Endothelial cell of umbilical vein (primary cell): Measurements from ENCODE around the gene IGFBP7.

ENCODE experiments used
- CTCF ChIP-seq, 2 donors: IDR thresholded peaks; 1 replicate in 1 of 2; 2 replicates in 1 of 2; pipeline ENCODE4 v1.5.1; 2011; ENCODE audit warnings: low read length in 2 of 2, mild to moderate bottlenecking in 2 of 2, moderate library complexity in 2 of 2, control low read depth in 1 of 2, inconsistent platforms in 1 of 2, low read depth in 1 of 2; ENCODE audit not compliant: insufficient read depth in 1 of 2; ENCODE audit errors: extremely low read depth in 1 of 2
- EZH2 ChIP-seq: IDR thresholded peaks from 2 replicates; pipeline ENCODE4 v1.6.1; 2012; ENCODE audit warnings: borderline replicate concordance, low read depth, mild to moderate bottlenecking, moderate library complexity, low read length, inconsistent platforms; ENCODE audit not compliant: severe bottlenecking
- FOS ChIP-seq: IDR thresholded peaks from 2 replicates; pipeline ENCODE4 v1.6.1; 2011; ENCODE audit warnings: mild to moderate bottlenecking, low read length, moderate library complexity, borderline replicate concordance; ENCODE audit not compliant: insufficient read depth
- GATA2 ChIP-seq: IDR thresholded peaks from 2 replicates; pipeline ENCODE4 v1.7.0; 2011; ENCODE audit warnings: low read depth, mild to moderate bottlenecking, moderate library complexity, mixed read lengths, low read length; ENCODE audit not compliant: insufficient read length, insufficient read depth
- JUN ChIP-seq: IDR thresholded peaks from 2 replicates; pipeline ENCODE4 v1.6.1; 2011; ENCODE audit warnings: borderline replicate concordance, low read depth; ENCODE audit not compliant: insufficient read length, insufficient read depth
- MYC ChIP-seq: IDR thresholded peaks from one replicate; pipeline ENCODE4 v1.6.1; 2011; ENCODE audit warnings: mild to moderate bottlenecking, low read depth, low read length
- POLR2A ChIP-seq: IDR thresholded peaks from 2 replicates; pipeline ENCODE4 v1.6.1; 2012; ENCODE audit warnings: low read depth, mild to moderate bottlenecking, control low read depth, low read length
- POLR2AphosphoS5 ChIP-seq: IDR thresholded peaks from 2 replicates; pipeline ENCODE4 v1.6.1; 2012; ENCODE audit warnings: low read depth, mild to moderate bottlenecking, control low read depth, low read length, moderate library complexity; ENCODE audit not compliant: insufficient read depth
- TF ChIP-seq, protein P1 (sequence below): IDR thresholded peaks from 2 replicates; pipeline ENCODE4 v1.6.1; 2011; ENCODE audit not compliant: insufficient read depth, insufficient read length

- TF ChIP-seq CTCF (IDR thresholded peaks at IDR 0.05; ENCODE audit: extremely low read depth in 1 of 2, insufficient read depth in 1 of 2, low read depth in 1 of 2, low read length in 2 of 2) (no peak), POLR2A (no peak), POLR2AphosphoS5 (no peak), EZH2 (no peak), JUN (no peak), MYC (no peak), FOS (no peak), GATA2 (no peak)
- TF ChIP-seq, protein P1, sequence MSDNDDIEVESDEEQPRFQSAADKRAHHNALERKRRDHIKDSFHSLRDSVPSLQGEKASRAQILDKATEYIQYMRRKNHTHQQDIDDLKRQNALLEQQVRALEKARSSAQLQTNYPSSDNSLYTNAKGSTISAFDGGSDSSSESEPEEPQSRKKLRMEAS = no peak
These were observed 70.8 kb downstream of the IGFBP7 start for GRCh38 chr4:57039345-57039744.
